ENCODE results near the gene SP100. TPM values are rescaled to one million over a fixed set of nuclear protein-coding genes. Genes with fewer than 3 reads are reported as not detected.

SP100 gene
- total and polyA plus RNA-seq, 2 of the 4 experiments (the other 2 are of a cell fraction) = 50.6 to 69.0 TPM

GRCh38 chr2:230521386-230521785, 105.4 kb downstream of the SP100 start:
- POLR2A ChIA-PET (ENCODE audit: unreplicated experiment) = no interaction called here
- in situ Hi-C loops (cut with MboI; ENCODE audit: low sequenced_read_pairs) = no loop called here
- Histone ChIP-seq H3K36me3 (ENCODE audit: control insufficient read depth, insufficient read depth, low read length) (no peaks in the 10 kb centered on the region), H4K5ac (ENCODE audit: low read depth, low read length) (no peak overlapping the region), H4K91ac (ENCODE audit: insufficient read depth, low read depth, low read length) (no peak overlapping the region), H3K14ac (replicated peaks; ENCODE audit: low read depth, low read length) (no peak overlapping the region), H2AK5ac (ENCODE audit: low read depth, low read length) (no peak overlapping the region), H3K27me3 (ENCODE audit: control insufficient read depth, insufficient read depth, low read length) (no peaks in the 10 kb centered on the region), H3K4me2 (ENCODE audit: low read depth, low read length) (no peak overlapping the region), H3K4me3 (ENCODE audit: insufficient read depth, low read depth, low read length) (no peak overlapping the region), H3K18ac (ENCODE audit: low read depth, low read length) (no peak overlapping the region), H2BK120ac (ENCODE audit: low read depth, low read length) (no peak overlapping the region), H3K79me1 (ENCODE audit: low read depth in 1 of 2, low read length in 2 of 2) (no peaks in the 10 kb centered on the region), H3K27ac (ENCODE audit: insufficient read depth, low read length) (no peak overlapping the region), H3K4me1 (ENCODE audit: control insufficient read depth, insufficient read depth, low read length) (no peaks in the 10 kb centered on the region), H2AFZ (replicated peaks; ENCODE audit: low read length, poor library complexity) (no peak overlapping the region), H4K20me1 (ENCODE audit: insufficient read depth, low read length) (no peaks in the 10 kb centered on the region), H4K8ac (ENCODE audit: low read depth in 2 of 2, low read length in 2 of 2) (no peak overlapping the region), H3K9me3 (ENCODE audit: control insufficient read depth, insufficient read depth, low read length) (peaks cover 12% of the 10 kb centered on the region), H2BK15ac (ENCODE audit: low read depth, low read length) (no peak overlapping the region), H2BK5ac (ENCODE audit: low read depth, low read length, poor library complexity, severe bottlenecking) (no peak overlapping the region), H3K9ac (ENCODE audit: low read depth, low read length) (no peak overlapping the region), H2AK9ac (replicated peaks; ENCODE audit: low read depth, low read length, poor library complexity) (no peak overlapping the region), H3K4ac (ENCODE audit: low read depth, low read length) (no peak overlapping the region), H3K56ac (ENCODE audit: extremely low read depth, insufficient read depth, low read length) (no peak overlapping the region), H2BK20ac (ENCODE audit: low read depth, low read length) (no peak overlapping the region), H3K9me1 (ENCODE audit: insufficient read depth, low read length) (no peaks in the 10 kb centered on the region), H3K23ac (ENCODE audit: low read depth, low read length) (no peak overlapping the region)
- TF ChIP-seq, protein P1, sequence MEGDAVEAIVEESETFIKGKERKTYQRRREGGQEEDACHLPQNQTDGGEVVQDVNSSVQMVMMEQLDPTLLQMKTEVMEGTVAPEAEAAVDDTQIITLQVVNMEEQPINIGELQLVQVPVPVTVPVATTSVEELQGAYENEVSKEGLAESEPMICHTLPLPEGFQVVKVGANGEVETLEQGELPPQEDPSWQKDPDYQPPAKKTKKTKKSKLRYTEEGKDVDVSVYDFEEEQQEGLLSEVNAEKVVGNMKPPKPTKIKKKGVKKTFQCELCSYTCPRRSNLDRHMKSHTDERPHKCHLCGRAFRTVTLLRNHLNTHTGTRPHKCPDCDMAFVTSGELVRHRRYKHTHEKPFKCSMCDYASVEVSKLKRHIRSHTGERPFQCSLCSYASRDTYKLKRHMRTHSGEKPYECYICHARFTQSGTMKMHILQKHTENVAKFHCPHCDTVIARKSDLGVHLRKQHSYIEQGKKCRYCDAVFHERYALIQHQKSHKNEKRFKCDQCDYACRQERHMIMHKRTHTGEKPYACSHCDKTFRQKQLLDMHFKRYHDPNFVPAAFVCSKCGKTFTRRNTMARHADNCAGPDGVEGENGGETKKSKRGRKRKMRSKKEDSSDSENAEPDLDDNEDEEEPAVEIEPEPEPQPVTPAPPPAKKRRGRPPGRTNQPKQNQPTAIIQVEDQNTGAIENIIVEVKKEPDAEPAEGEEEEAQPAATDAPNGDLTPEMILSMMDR (conservative IDR thresholded peaks at IDR 0.05; ENCODE audit: low read depth, low read length) = no peak
- TF ChIP-seq RCOR1 (IDR thresholded peaks at IDR 0.05; ENCODE audit: insufficient replicate concordance, low read length) (no peak), POLR2A (IDR thresholded peaks at IDR 0.05; ENCODE audit: low read depth, low read length) (no peak), BHLHE40 (IDR thresholded peaks at IDR 0.05; ENCODE audit: low read depth, low read length) (no peak), RAD21 (IDR thresholded peaks at IDR 0.05; ENCODE audit: low read length) (no peak), FOS (IDR thresholded peaks at IDR 0.05; ENCODE audit: low read depth, low read length) (no peak), RFX5 (IDR thresholded peaks at IDR 0.05; ENCODE audit: low read depth, low read length) (no peak), NFE2L2 (IDR thresholded peaks at IDR 0.05; ENCODE audit: low read depth, low read length) (no peak), MAFK (IDR thresholded peaks at IDR 0.05; ENCODE audit: low read depth, low read length) (no peak), MAZ (IDR thresholded peaks at IDR 0.05; ENCODE audit: borderline replicate concordance, low read depth, low read length) (no peak), CHD1 (IDR thresholded peaks at IDR 0.05; ENCODE audit: low read depth, low read length) (no peak), SMC3 (IDR thresholded peaks at IDR 0.05; ENCODE audit: low read depth, low read length) (no peak), MXI1 (IDR thresholded peaks at IDR 0.05; ENCODE audit: borderline replicate concordance, low read depth, low read length) (no peak), CEBPB (IDR thresholded peaks at IDR 0.05; ENCODE audit: low read depth, low read length) (no peak)
- TF ChIP-seq, protein P2, sequence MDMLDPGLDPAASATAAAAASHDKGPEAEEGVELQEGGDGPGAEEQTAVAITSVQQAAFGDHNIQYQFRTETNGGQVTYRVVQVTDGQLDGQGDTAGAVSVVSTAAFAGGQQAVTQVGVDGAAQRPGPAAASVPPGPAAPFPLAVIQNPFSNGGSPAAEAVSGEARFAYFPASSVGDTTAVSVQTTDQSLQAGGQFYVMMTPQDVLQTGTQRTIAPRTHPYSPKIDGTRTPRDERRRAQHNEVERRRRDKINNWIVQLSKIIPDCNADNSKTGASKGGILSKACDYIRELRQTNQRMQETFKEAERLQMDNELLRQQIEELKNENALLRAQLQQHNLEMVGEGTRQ (IDR thresholded peaks at IDR 0.05; ENCODE audit: low read depth, low read length) = no peak
- TF ChIP-seq, protein P3, sequence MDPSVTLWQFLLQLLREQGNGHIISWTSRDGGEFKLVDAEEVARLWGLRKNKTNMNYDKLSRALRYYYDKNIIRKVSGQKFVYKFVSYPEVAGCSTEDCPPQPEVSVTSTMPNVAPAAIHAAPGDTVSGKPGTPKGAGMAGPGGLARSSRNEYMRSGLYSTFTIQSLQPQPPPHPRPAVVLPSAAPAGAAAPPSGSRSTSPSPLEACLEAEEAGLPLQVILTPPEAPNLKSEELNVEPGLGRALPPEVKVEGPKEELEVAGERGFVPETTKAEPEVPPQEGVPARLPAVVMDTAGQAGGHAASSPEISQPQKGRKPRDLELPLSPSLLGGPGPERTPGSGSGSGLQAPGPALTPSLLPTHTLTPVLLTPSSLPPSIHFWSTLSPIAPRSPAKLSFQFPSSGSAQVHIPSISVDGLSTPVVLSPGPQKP (IDR thresholded peaks at IDR 0.05; ENCODE audit: borderline replicate concordance, low read depth, low read length) = no peak
- DNase-seq = no peak
- intact Hi-C loops (cut with micrococcal nuclease) = no loop called here
- CTCF ChIA-PET = no interaction called here
- BruUV-seq (replicated peaks) = no TSS peak
- no CpG with 5 or more reads among the region's 2 CpGs for WGBS, 2 experiments (ENCODE audit: extremely low coverage in 2 of 2, insufficient read length in 1 of 2)
- dilution Hi-C loops (cut with HindIII; ENCODE audit: low sequenced_read_pairs, unreplicated experiment) = no loop called here
- ATAC-seq (ENCODE audit: low read depth) = no peak
